HEK293 (cell line): ENCODE results near the gene GATC.

Experiments used
- GLI2 ChIP-seq: fragments of 450-650 bp; formaldehyde crosslinking; IDR thresholded peaks from 2 replicates; pipeline ENCODE4; 2017; ENCODE audit warnings: missing biosample characterization, missing genetic modification characterization, low read depth, borderline replicate concordance
- GLIS2 ChIP-seq: fragments of 450-650 bp; formaldehyde crosslinking; IDR thresholded peaks from 2 replicates; pipeline ENCODE4 v1.5.1; 2016; ENCODE audit warnings: missing biosample characterization, missing genetic modification characterization
- KLF1 ChIP-seq: fragments of 450-650 bp; formaldehyde crosslinking; IDR thresholded peaks from 2 replicates; pipeline ENCODE4 v1.5.1; 2016; ENCODE audit warnings: missing biosample characterization, missing genetic modification characterization
- KLF16 ChIP-seq: fragments of 450-650 bp; formaldehyde crosslinking; IDR thresholded peaks from 2 replicates; pipeline ENCODE4 v1.5.1; 2017; ENCODE audit warnings: missing biosample characterization, missing genetic modification characterization
- PATZ1 ChIP-seq: fragments of 450-650 bp; formaldehyde crosslinking; IDR thresholded peaks from 2 replicates; pipeline ENCODE4 v1.5.1; 2016; ENCODE audit warnings: missing biosample characterization, missing genetic modification characterization
- SP3 ChIP-seq: fragments of 450-650 bp; formaldehyde crosslinking; IDR thresholded peaks from 2 replicates; pipeline ENCODE4 v1.5.1; 2016; ENCODE audit warnings: missing biosample characterization, missing genetic modification characterization
- TCF7L2 ChIP-seq: IDR thresholded peaks from 2 replicates; pipeline ENCODE4 v1.6.1; 2011; ENCODE audit warnings: low read depth, mild to moderate bottlenecking, inconsistent platforms, low read length, moderate library complexity, borderline replicate concordance
- ZBTB6 ChIP-seq: fragments of 450-650 bp; formaldehyde crosslinking; IDR thresholded peaks from 2 replicates; pipeline ENCODE4 v1.5.1; 2017; ENCODE audit warnings: missing biosample characterization, missing genetic modification characterization
- ZFP3 ChIP-seq: fragments of 450-650 bp; formaldehyde crosslinking; IDR thresholded peaks from 2 replicates; pipeline ENCODE4 v1.5.1; 2016; ENCODE audit warnings: low read depth, missing biosample characterization, missing genetic modification characterization
- ZFP69B ChIP-seq: fragments of 450-650 bp; formaldehyde crosslinking; IDR thresholded peaks from 2 replicates; pipeline ENCODE4 v1.5.1; 2016; ENCODE audit warnings: missing biosample characterization, missing genetic modification characterization
- ZNF132 ChIP-seq: fragments of 450-650 bp; formaldehyde crosslinking; IDR thresholded peaks from 2 replicates; pipeline ENCODE4 v1.5.1; 2017; ENCODE audit warnings: missing biosample characterization, missing genetic modification characterization, borderline replicate concordance
- ZNF18 ChIP-seq: fragments of 450-650 bp; formaldehyde crosslinking; IDR thresholded peaks from 2 replicates; pipeline ENCODE4 v1.5.1; 2016; ENCODE audit warnings: missing biosample characterization, missing genetic modification characterization
- ZNF239 ChIP-seq: fragments of 450-650 bp; formaldehyde crosslinking; IDR thresholded peaks from 2 replicates; pipeline ENCODE4 v1.5.1; 2016; ENCODE audit warnings: missing biosample characterization, missing genetic modification characterization
- ZNF341 ChIP-seq: fragments of 450-650 bp; formaldehyde crosslinking; IDR thresholded peaks from 2 replicates; pipeline ENCODE4; 2016; ENCODE audit warnings: low read depth, missing biosample characterization, missing genetic modification characterization
- ZNF394 ChIP-seq: fragments of 450-650 bp; formaldehyde crosslinking; IDR thresholded peaks from 2 replicates; pipeline ENCODE4 v1.5.1; 2016; ENCODE audit warnings: missing biosample characterization, missing genetic modification characterization, mild to moderate bottlenecking, moderate library complexity, borderline replicate concordance
- ZNF473 ChIP-seq: fragments of 450-650 bp; formaldehyde crosslinking; IDR thresholded peaks from 2 replicates; pipeline ENCODE4 v1.5.1; 2017; ENCODE audit warnings: missing biosample characterization, missing genetic modification characterization
- ZNF488 ChIP-seq: fragments of 450-650 bp; formaldehyde crosslinking; IDR thresholded peaks from 2 replicates; pipeline ENCODE4 v1.5.1; 2016; ENCODE audit warnings: missing biosample characterization, missing genetic modification characterization
- ZNF624 ChIP-seq: fragments of 450-650 bp; formaldehyde crosslinking; IDR thresholded peaks from 2 replicates; pipeline ENCODE4 v1.5.1; 2017; ENCODE audit warnings: missing biosample characterization, missing genetic modification characterization
- ZNF629 ChIP-seq: fragments of 450-650 bp; formaldehyde crosslinking; IDR thresholded peaks from 2 replicates; pipeline ENCODE4 v1.5.1; 2017; ENCODE audit warnings: missing biosample characterization, missing genetic modification characterization
- ZNF660 ChIP-seq: fragments of 450-650 bp; IDR thresholded peaks from 2 replicates; pipeline ENCODE4 v1.5.1; 2018; ENCODE audit warnings: missing biosample characterization, mild to moderate bottlenecking, missing genetic modification characterization
- ZNF768 ChIP-seq: fragments of 450-650 bp; formaldehyde crosslinking; IDR thresholded peaks from 2 replicates; pipeline ENCODE4 v1.5.1; 2018; ENCODE audit warnings: missing biosample characterization, mild to moderate bottlenecking, missing genetic modification characterization
- ZNF837 ChIP-seq: fragments of 450-650 bp; formaldehyde crosslinking; IDR thresholded peaks from 2 replicates; pipeline ENCODE4 v1.5.1; 2016; ENCODE audit warnings: missing biosample characterization, missing genetic modification characterization
- ZSCAN30 ChIP-seq: fragments of 450-650 bp; IDR thresholded peaks from 2 replicates; pipeline ENCODE4 v1.5.1; 2018; ENCODE audit warnings: missing biosample characterization, mild to moderate bottlenecking, missing genetic modification characterization, moderate library complexity
- TF ChIP-seq, protein P1 (sequence below): fragments of 450-650 bp; formaldehyde crosslinking; IDR thresholded peaks from 2 replicates; pipeline ENCODE4 v1.5.1; 2016; ENCODE audit warnings: missing biosample characterization, missing genetic modification characterization
- TF ChIP-seq, protein P2 (sequence below): fragments of 450-650 bp; formaldehyde crosslinking; IDR thresholded peaks from 2 replicates; pipeline ENCODE4 v1.5.1; 2016; ENCODE audit warnings: missing biosample characterization, missing genetic modification characterization
- TF ChIP-seq, protein P3 (sequence below): fragments of 450-650 bp; formaldehyde crosslinking; IDR thresholded peaks from 2 replicates; pipeline ENCODE4 v1.5.0; 2017; ENCODE audit warnings: missing biosample characterization, missing genetic modification characterization, borderline replicate concordance

Gene GATC

DNA sequence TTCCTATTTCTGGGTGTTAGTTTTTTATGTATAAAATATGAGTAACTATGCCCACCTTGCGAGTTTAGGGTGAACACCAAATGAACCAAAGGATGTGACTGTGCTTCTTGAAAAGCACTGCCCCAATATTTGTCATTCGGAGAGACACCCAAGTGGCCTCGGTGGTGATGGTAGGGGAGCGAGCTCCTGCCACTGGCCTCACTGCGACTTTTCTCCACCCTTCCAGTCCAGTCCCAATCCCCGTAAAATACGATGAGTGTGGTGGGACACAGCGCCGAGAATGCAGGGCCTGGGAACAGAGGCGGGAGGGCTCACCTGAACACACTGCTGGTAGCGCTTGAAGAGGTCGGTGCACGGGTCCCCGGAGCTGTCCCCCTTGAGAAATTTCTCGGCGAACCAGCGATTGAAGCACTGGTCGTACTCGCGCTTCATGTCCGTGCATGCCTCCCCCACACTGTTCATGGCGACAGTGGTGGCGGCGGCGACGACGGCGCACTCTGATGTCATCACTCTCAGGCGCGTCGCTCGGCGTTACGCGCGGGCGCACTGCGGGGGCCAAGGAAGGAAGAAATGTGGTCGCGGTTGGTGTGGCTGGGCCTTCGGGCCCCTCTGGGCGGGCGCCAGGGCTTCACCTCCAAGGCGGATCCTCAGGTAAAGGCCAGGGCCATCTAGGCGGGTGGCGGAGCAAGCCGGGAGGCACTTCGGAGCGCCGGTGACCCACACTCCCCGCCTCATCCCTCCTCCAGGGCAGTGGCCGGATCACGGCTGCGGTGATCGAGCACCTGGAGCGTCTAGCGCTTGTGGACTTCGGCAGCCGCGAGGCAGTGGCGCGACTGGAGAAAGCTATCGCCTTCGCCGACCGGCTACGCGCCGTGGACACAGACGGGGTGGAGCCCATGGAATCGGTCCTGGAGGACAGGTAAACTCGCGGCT is at the start of gene GATC, which contains the start of gene TRIAP1 (continued):
- TF ChIP-seq, protein P1, sequence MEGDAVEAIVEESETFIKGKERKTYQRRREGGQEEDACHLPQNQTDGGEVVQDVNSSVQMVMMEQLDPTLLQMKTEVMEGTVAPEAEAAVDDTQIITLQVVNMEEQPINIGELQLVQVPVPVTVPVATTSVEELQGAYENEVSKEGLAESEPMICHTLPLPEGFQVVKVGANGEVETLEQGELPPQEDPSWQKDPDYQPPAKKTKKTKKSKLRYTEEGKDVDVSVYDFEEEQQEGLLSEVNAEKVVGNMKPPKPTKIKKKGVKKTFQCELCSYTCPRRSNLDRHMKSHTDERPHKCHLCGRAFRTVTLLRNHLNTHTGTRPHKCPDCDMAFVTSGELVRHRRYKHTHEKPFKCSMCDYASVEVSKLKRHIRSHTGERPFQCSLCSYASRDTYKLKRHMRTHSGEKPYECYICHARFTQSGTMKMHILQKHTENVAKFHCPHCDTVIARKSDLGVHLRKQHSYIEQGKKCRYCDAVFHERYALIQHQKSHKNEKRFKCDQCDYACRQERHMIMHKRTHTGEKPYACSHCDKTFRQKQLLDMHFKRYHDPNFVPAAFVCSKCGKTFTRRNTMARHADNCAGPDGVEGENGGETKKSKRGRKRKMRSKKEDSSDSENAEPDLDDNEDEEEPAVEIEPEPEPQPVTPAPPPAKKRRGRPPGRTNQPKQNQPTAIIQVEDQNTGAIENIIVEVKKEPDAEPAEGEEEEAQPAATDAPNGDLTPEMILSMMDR (tag by site-specific recombination) = peak; percentile 11; the same call in 1 of the 2 replicates
- TF ChIP-seq, protein P2, sequence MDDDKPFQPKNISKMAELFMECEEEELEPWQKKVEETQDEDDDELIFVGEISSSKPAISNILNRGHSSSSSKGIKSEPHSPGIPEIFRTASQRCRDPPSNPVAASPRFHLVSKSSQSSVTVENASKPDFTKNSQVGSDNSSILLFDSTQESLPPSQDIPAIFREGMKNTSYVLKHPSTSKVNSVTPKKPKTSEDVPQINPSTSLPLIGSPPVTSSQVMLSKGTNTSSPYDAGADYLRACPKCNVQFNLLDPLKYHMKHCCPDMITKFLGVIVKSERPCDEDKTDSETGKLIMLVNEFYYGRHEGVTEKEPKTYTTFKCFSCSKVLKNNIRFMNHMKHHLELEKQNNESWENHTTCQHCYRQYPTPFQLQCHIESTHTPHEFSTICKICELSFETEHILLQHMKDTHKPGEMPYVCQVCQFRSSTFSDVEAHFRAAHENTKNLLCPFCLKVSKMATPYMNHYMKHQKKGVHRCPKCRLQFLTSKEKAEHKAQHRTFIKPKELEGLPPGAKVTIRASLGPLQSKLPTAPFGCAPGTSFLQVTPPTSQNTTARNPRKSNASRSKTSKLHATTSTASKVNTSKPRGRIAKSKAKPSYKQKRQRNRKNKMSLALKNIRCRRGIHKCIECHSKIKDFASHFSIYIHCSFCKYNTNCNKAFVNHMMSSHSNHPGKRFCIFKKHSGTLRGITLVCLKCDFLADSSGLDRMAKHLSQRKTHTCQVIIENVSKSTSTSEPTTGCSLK (tag by site-specific recombination) = no peak
- TF ChIP-seq ZNF132 (tag by site-specific recombination) (no peak), ZFP69B (tag by site-specific recombination) (peak; percentile 66; the same call in 1 of the 2 replicates), ZNF488 (tag by site-specific recombination) (peak; percentile 59; the same call in 1 of the 2 replicates), KLF1 (no peak), ZSCAN30 (tag by site-specific recombination) (peak; percentile 98), GLI2 (tag by site-specific recombination) (no peak), ZNF629 (tag by site-specific recombination) (peak; percentile 96), ZNF18 (tag by site-specific recombination) (peak; percentile 63; the same call in 1 of the 2 replicates), ZNF624 (tag by site-specific recombination) (no peak), ZNF473 (tag by site-specific recombination) (no peak), TCF7L2 (no peak), ZBTB6 (tag by site-specific recombination) (peak; percentile 83; the same call in 1 of the 2 replicates), KLF16 (tag by site-specific recombination) (peak; percentile 72), ZNF394 (peak; percentile 61; the same call in 1 of the 2 replicates), PATZ1 (tag by site-specific recombination) (peak; percentile 98), ZNF341 (tag by site-specific recombination) (no peak), GLIS2 (tag by site-specific recombination) (peak; percentile 98), SP3 (peak; percentile 77), ZNF239 (tag by site-specific recombination) (no peak), ZNF660 (tag by site-specific recombination) (peak; percentile 92), ZFP3 (tag by site-specific recombination) (no peak), ZNF768 (no peak), ZNF837 (tag by site-specific recombination) (no peak)
- TF ChIP-seq, protein P3, sequence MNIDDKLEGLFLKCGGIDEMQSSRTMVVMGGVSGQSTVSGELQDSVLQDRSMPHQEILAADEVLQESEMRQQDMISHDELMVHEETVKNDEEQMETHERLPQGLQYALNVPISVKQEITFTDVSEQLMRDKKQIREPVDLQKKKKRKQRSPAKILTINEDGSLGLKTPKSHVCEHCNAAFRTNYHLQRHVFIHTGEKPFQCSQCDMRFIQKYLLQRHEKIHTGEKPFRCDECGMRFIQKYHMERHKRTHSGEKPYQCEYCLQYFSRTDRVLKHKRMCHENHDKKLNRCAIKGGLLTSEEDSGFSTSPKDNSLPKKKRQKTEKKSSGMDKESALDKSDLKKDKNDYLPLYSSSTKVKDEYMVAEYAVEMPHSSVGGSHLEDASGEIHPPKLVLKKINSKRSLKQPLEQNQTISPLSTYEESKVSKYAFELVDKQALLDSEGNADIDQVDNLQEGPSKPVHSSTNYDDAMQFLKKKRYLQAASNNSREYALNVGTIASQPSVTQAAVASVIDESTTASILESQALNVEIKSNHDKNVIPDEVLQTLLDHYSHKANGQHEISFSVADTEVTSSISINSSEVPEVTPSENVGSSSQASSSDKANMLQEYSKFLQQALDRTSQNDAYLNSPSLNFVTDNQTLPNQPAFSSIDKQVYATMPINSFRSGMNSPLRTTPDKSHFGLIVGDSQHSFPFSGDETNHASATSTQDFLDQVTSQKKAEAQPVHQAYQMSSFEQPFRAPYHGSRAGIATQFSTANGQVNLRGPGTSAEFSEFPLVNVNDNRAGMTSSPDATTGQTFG (tag by site-specific recombination) = no peak
